ENCODE data around the gene RFX3.

Gene RFX3

DNA sequence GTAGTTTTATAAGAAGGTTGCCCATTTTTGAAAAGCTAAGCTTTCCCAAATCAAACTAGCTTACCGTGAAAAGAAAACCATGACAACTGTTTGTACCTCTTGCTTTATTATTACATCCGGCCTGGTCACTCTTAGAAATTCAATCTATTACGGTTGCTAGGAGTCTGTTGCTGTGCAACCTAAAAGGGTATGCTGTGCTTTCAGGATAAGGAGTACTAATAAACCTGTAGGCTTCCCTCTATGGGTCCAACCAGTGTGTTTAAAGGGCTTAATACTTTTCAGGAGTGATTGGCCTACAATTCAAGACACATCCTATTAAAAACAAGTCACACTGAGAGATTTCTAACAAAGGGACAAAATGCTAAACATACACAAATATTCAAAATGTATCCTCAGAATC lies 27.1 kb downstream of the RFX3 start:
- H3K9me2 ChIP-seq (ENCODE audit: low read depth, low read length): no peaks in the 10 kb centered on the region
- H3K9ac ChIP-seq (ENCODE audit: low read length): no peak overlapping the region
- peaks cover 30% of the 10 kb centered on the region for H3K4me1 ChIP-seq (ENCODE audit: insufficient read depth, low read length, severe bottlenecking)
- H3K36me3 ChIP-seq (ENCODE audit: insufficient read depth, low read length): 0 out of 2 replicates have a peak, but pooled peaks cover 4% of the 10 kb centered on the region
- peaks cover 4% of the 10 kb centered on the region; the same call in 1 of the 2 replicates for H3K79me2 ChIP-seq (ENCODE audit: insufficient read depth, low read length)
- no peak overlapping the region for H2AFZ ChIP-seq (ENCODE audit: low read length)
- TF ChIP-seq EZH2 (IDR thresholded peaks at IDR 0.05; ENCODE audit: borderline replicate concordance, low read length): no peak
- TF ChIP-seq, protein P1, sequence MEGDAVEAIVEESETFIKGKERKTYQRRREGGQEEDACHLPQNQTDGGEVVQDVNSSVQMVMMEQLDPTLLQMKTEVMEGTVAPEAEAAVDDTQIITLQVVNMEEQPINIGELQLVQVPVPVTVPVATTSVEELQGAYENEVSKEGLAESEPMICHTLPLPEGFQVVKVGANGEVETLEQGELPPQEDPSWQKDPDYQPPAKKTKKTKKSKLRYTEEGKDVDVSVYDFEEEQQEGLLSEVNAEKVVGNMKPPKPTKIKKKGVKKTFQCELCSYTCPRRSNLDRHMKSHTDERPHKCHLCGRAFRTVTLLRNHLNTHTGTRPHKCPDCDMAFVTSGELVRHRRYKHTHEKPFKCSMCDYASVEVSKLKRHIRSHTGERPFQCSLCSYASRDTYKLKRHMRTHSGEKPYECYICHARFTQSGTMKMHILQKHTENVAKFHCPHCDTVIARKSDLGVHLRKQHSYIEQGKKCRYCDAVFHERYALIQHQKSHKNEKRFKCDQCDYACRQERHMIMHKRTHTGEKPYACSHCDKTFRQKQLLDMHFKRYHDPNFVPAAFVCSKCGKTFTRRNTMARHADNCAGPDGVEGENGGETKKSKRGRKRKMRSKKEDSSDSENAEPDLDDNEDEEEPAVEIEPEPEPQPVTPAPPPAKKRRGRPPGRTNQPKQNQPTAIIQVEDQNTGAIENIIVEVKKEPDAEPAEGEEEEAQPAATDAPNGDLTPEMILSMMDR (IDR thresholded peaks at IDR 0.05; ENCODE audit: low read length): no peak
- no peaks in the 10 kb centered on the region for H3K9me3 ChIP-seq (ENCODE audit: low read length)
- no peak overlapping the region; the same call in 1 of the 2 replicates for H3K4me2 ChIP-seq (ENCODE audit: low read length)
- H3K4me3 ChIP-seq (ENCODE audit: low read depth, low read length, poor library complexity, severe bottlenecking): no peak overlapping the region
- H3K27me3 ChIP-seq (ENCODE audit: insufficient read depth, low read length): no peaks in the 10 kb centered on the region
- no peaks in the 10 kb centered on the region for H3F3A ChIP-seq (ENCODE audit: insufficient read depth, low read length)
- no peaks in the 10 kb centered on the region for H4K20me1 ChIP-seq (ENCODE audit: insufficient read depth, low read length)
- no peak overlapping the region for H3K27ac ChIP-seq (ENCODE audit: low read depth, low read length, poor library complexity, severe bottlenecking)

DNA sequence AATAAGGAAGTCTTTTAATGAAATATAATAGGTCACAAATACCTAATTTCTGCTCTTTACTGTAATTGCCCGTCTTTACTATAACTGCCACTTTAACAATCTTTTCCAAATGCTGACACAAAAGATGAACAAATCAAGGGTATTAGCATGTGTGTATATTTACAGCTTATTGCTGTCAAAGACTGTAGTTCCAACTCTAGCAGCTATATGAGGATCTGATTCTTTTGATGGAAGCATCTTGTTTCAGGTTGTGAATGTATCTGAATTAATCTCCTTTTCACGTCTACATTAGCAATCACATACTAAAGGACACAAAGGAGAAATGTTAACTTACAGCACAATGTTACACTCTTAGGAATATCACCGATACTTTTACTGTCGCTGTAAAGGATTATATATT lies 27.9 kb downstream of the RFX3 start:
- Histone ChIP-seq H3K79me2 (ENCODE audit: insufficient read depth, low read length) (peaks cover 4% of the 10 kb centered on the region; the same call in 1 of the 2 replicates), H3F3A (ENCODE audit: insufficient read depth, low read length) (no peaks in the 10 kb centered on the region), H3K27me3 (ENCODE audit: insufficient read depth, low read length) (no peaks in the 10 kb centered on the region), H3K4me1 (ENCODE audit: insufficient read depth, low read length, severe bottlenecking) (peaks cover 30% of the 10 kb centered on the region), H3K9me2 (ENCODE audit: low read depth, low read length) (no peaks in the 10 kb centered on the region), H3K27ac (ENCODE audit: low read depth, low read length, poor library complexity, severe bottlenecking) (no peak overlapping the region), H3K9ac (ENCODE audit: low read length) (no peak overlapping the region), H2AFZ (ENCODE audit: low read length) (no peak overlapping the region), H4K20me1 (ENCODE audit: insufficient read depth, low read length) (no peaks in the 10 kb centered on the region), H3K4me3 (ENCODE audit: low read depth, low read length, poor library complexity, severe bottlenecking) (no peak overlapping the region), H3K4me2 (ENCODE audit: low read length) (no peak overlapping the region), H3K36me3 (ENCODE audit: insufficient read depth, low read length) (0 out of 2 replicates have a peak, but pooled peaks cover 4% of the 10 kb centered on the region), H3K9me3 (ENCODE audit: low read length) (no peaks in the 10 kb centered on the region)
- TF ChIP-seq EZH2 (IDR thresholded peaks at IDR 0.05; ENCODE audit: borderline replicate concordance, low read length): no peak
- TF ChIP-seq, protein P1 (IDR thresholded peaks at IDR 0.05; ENCODE audit: low read length): no peak

DNA sequence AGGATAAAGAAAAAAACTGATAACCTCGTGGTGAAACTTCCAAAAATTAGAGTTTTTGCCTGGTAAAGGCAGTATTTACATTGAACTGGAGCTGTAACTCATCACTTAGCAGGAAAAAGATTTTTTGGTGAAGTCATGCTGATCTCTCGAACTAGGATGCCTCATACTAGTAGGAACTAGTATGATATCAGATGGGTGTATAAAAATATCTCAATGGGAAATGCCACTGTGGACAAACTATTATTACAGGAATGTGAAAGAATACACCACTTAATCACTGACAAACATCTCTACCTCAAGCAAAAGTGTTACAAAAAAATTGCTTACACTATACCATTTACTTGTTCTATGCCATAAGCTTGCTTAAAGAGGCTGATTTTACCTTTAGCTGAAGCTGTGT lies 28.4 kb downstream of the RFX3 start:
- Histone ChIP-seq H3K27me3 (ENCODE audit: insufficient read depth, low read length) (no peaks in the 10 kb centered on the region), H3K36me3 (ENCODE audit: insufficient read depth, low read length) (no peaks in the 10 kb centered on the region), H3F3A (ENCODE audit: insufficient read depth, low read length) (no peaks in the 10 kb centered on the region), H3K4me2 (ENCODE audit: low read length) (no peak overlapping the region), H3K27ac (ENCODE audit: low read depth, low read length, poor library complexity, severe bottlenecking) (no peak overlapping the region), H3K9me2 (ENCODE audit: low read depth, low read length) (no peaks in the 10 kb centered on the region), H2AFZ (ENCODE audit: low read length) (no peak overlapping the region), H3K4me1 (ENCODE audit: insufficient read depth, low read length, severe bottlenecking) (peaks cover 30% of the 10 kb centered on the region), H3K9me3 (ENCODE audit: low read length) (no peaks in the 10 kb centered on the region), H4K20me1 (ENCODE audit: insufficient read depth, low read length) (no peaks in the 10 kb centered on the region), H3K79me2 (ENCODE audit: insufficient read depth, low read length) (peaks cover 4% of the 10 kb centered on the region; the same call in 1 of the 2 replicates), H3K9ac (ENCODE audit: low read length) (no peak overlapping the region), H3K4me3 (ENCODE audit: low read depth, low read length, poor library complexity, severe bottlenecking) (no peak overlapping the region)
- no peak for TF ChIP-seq EZH2 (IDR thresholded peaks at IDR 0.05; ENCODE audit: borderline replicate concordance, low read length)
- TF ChIP-seq, protein P1 (IDR thresholded peaks at IDR 0.05; ENCODE audit: low read length): no peak

All from OCI-LY1 (cell line).